Neural cell (in vitro differentiated cells): ENCODE measurements around the gene FCRL5. TPM values are rescaled to one million over a fixed set of nuclear protein-coding genes. Genes with fewer than 3 reads are reported as not detected.

Experiments used
- H2AFZ ChIP-seq: fragments of 200-600, 300-800 bp; sonication (generic), shearing (Covaris generic); 2 replicates; pipeline ENCODE4 v1.6.0; 2014; ENCODE audit warnings: low read depth, mild to moderate bottlenecking, antibody characterized with exemption, low read length, moderate library complexity
- H3F3A ChIP-seq: fragments of 200-600 bp; shearing (Covaris generic); 2 replicates; pipeline ENCODE4 v1.6.1; 2016; ENCODE audit warnings: mild to moderate bottlenecking, moderate library complexity, mixed read lengths, antibody characterized with exemption, low read length; ENCODE audit not compliant: insufficient read depth, poor library complexity, severe bottlenecking
- H3K27ac ChIP-seq: fragments of 200-600, 300-800 bp; sonication (generic), shearing (Covaris generic); 2 replicates; pipeline ENCODE4 v1.5.1; 2014; ENCODE audit warnings: mild to moderate bottlenecking, low read length, moderate library complexity
- H3K27me3 ChIP-seq: fragments of 300-800, 200-600 bp; sonication (generic), shearing (Covaris generic); 2 replicates; pipeline ENCODE4 v1.6.0; 2014; ENCODE audit warnings: mild to moderate bottlenecking, low read depth, low read length, moderate library complexity; ENCODE audit not compliant: insufficient read depth
- H3K36me3 ChIP-seq: fragments of 300-800, 200-600 bp; sonication (generic), shearing (Covaris generic); 2 replicates; pipeline ENCODE4 v1.5.1; 2014; ENCODE audit warnings: mild to moderate bottlenecking, antibody characterized with exemption, low read length, moderate library complexity; ENCODE audit not compliant: insufficient read depth
- H3K4me2 ChIP-seq: fragments of 300-800, 200-600 bp; sonication (generic), shearing (Covaris generic); 2 replicates; pipeline ENCODE4 v1.6.0; 2014; ENCODE audit warnings: mild to moderate bottlenecking, low read length
- H3K4me3 ChIP-seq: fragments of 300-800, 200-600 bp; sonication (generic), shearing (Covaris generic); 2 replicates; pipeline ENCODE4 v1.5.1; 2014; ENCODE audit warnings: mild to moderate bottlenecking, low read length, moderate library complexity
- H3K79me2 ChIP-seq: fragments of 200-600 bp; shearing (Covaris generic); replicated peaks from 2 replicates; pipeline ENCODE4 v1.6.0; 2014; ENCODE audit warnings: mild to moderate bottlenecking, low read length, moderate library complexity; ENCODE audit not compliant: insufficient read depth
- H3K9ac ChIP-seq: fragments of 300-800, 200-600 bp; sonication (generic), shearing (Covaris generic); 2 replicates; pipeline ENCODE4 v1.6.1; 2016; ENCODE audit warnings: mild to moderate bottlenecking, low read length, mixed read lengths
- H3K9me2 ChIP-seq: fragments of 200-600 bp; shearing (Covaris generic); 2 replicates; pipeline ENCODE4 v1.6.1; 2016; ENCODE audit warnings: mild to moderate bottlenecking, low read length, mixed read lengths; ENCODE audit not compliant: insufficient read depth
- H3K9me3 ChIP-seq: fragments of 200-600, 300-800 bp; sonication (generic), shearing (Covaris generic); 2 replicates; pipeline ENCODE4 v1.6.1; 2016; ENCODE audit warnings: mild to moderate bottlenecking, mixed run types, low read length, moderate library complexity, mixed read lengths
- H4K20me1 ChIP-seq: fragments of 200-600 bp; shearing (Covaris generic); 2 replicates; pipeline ENCODE4 v1.6.1; 2016; ENCODE audit warnings: mild to moderate bottlenecking, mixed run types; ENCODE audit not compliant: insufficient read depth
- CTCF ChIP-seq: fragments of 450-650 bp; IDR thresholded peaks from 2 replicates; pipeline ENCODE4 v1.5.1; 2014; ENCODE audit warnings: antibody characterized with exemption, mild to moderate bottlenecking, moderate library complexity; ENCODE audit not compliant: poor library complexity, severe bottlenecking
- EP300 ChIP-seq: fragments of 450-650 bp; conservative IDR thresholded peaks from 2 replicates; pipeline ENCODE4 v1.6.1; 2014; ENCODE audit warnings: antibody characterized with exemption, mild to moderate bottlenecking, moderate library complexity; ENCODE audit not compliant: poor library complexity, severe bottlenecking
- EZH2 ChIP-seq: fragments of 200-600, 300-800 bp; shearing (Covaris generic), sonication (generic); IDR thresholded peaks from 2 replicates; pipeline ENCODE4 v1.6.1; 2014; ENCODE audit warnings: antibody characterized with exemption, low read length, borderline replicate concordance, mild to moderate bottlenecking; ENCODE audit not compliant: insufficient read depth, poor library complexity, severe bottlenecking
- MXI1 ChIP-seq: fragments of 450-650 bp; conservative IDR thresholded peaks from 2 replicates; pipeline ENCODE4 v1.6.1; 2014; ENCODE audit warnings: antibody characterized with exemption, mild to moderate bottlenecking; ENCODE audit not compliant: poor library complexity, severe bottlenecking
- POLR2AphosphoS5 ChIP-seq: IDR thresholded peaks from 2 replicates; pipeline ENCODE4 v1.6.1; 2012
- RAD21 ChIP-seq: fragments of 450-650 bp; conservative IDR thresholded peaks from 2 replicates; pipeline ENCODE4 v1.6.1; 2014; ENCODE audit warnings: antibody characterized with exemption, mild to moderate bottlenecking, moderate library complexity
- SMC3 ChIP-seq: fragments of 450-650 bp; conservative IDR thresholded peaks from 2 replicates; pipeline ENCODE4 v1.6.1; 2014; ENCODE audit warnings: antibody characterized with exemption, mild to moderate bottlenecking, moderate library complexity; ENCODE audit not compliant: poor library complexity
- TAF1 ChIP-seq: IDR thresholded peaks from 2 replicates; pipeline ENCODE4 v1.6.1; 2012; ENCODE audit warnings: low read depth
- polyA plus RNA-seq: library from polyadenylated mRNA; depleted of rRNA; stranded (reverse); fragments of >200 nt; gene quantifications from 2 replicates; pipeline ENCODE4 v1.2.3, GENCODE V29; 2014
- TF ChIP-seq, protein P1 (sequence below): IDR thresholded peaks from 2 replicates; pipeline ENCODE4 v1.6.1; 2012; ENCODE audit warnings: borderline replicate concordance

FCRL5 gene
- polyA plus RNA-seq, 1 donor from 2014 or later = not detected

DNA sequence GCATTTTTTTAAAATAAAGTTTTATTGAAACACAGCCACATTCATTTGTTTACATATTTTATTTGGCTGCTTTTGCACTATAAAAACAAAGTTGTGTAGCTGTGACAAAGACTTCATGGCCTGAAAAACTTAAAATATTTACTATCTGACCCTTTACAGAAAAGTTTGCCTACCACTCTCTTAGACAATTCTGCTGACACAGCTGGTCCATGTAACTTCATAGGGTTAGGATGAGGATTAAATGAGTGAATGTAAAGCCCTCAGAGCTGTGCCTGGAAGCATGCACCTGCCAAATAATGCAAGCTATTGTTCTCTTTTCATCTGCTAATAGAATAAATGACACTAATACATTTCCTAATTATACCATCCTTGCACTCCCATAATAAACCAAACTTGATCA is 67.7 kb downstream of the FCRL5 start:
- no peaks in the 10 kb centered on the region for H3K9me2 ChIP-seq
- H3F3A ChIP-seq = no peaks in the 10 kb centered on the region
- no peak overlapping the region for H3K4me2 ChIP-seq
- TF ChIP-seq EP300 = no peak
- no peaks in the 10 kb centered on the region for H3K36me3 ChIP-seq
- H4K20me1 ChIP-seq = no peaks in the 10 kb centered on the region
- no peaks in the 10 kb centered on the region for H3K27me3 ChIP-seq
- H3K4me3 ChIP-seq = no peak overlapping the region
- no peaks in the 10 kb centered on the region for H3K79me2 ChIP-seq
- H3K27ac ChIP-seq = no peak overlapping the region
- H3K9me3 ChIP-seq = no peaks in the 10 kb centered on the region
- no peak overlapping the region for H3K9ac ChIP-seq
- no peak overlapping the region for H2AFZ ChIP-seq

DNA sequence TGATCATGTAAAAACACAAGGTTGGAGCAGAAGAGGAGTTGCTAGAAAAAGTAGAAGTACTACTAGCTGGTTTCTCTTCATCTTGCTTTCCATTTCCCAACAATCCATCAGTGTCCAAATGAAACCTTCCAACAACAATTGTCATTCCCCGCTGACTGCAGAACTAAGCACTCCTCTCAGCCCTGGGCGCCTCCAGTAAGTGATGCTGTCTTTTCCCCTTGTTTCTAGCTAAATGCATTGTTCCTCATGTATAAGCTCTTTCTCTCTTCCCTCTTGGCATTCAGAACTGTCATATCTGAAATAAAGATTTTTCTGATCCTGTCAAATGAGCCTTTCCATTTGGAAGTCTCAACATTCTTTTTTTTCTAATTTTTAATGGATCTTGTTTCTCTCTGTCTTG is 68.7 kb downstream of the FCRL5 start:
- Histone ChIP-seq H3K4me3 (no peak overlapping the region), H3K4me2 (no peak overlapping the region), H3K9me2 (no peaks in the 10 kb centered on the region), H3F3A (no peaks in the 10 kb centered on the region), H3K9ac (no peak overlapping the region), H3K27me3 (no peaks in the 10 kb centered on the region), H3K36me3 (no peaks in the 10 kb centered on the region), H2AFZ (no peak overlapping the region), H4K20me1 (no peaks in the 10 kb centered on the region), H3K9me3 (peaks cover under 1% of the 10 kb centered on the region), H3K79me2 (no peaks in the 10 kb centered on the region), H3K27ac (peak overlapping the region; percentile 54)
- TF ChIP-seq MXI1 = no peak
- peak; percentile 61 for TF ChIP-seq POLR2AphosphoS5
- TF ChIP-seq EP300 = peak; percentile 88
- no peak for TF ChIP-seq SMC3
- no peak for TF ChIP-seq TAF1
- no peak for TF ChIP-seq EZH2
- no peak for TF ChIP-seq CTCF
- TF ChIP-seq, protein P1, sequence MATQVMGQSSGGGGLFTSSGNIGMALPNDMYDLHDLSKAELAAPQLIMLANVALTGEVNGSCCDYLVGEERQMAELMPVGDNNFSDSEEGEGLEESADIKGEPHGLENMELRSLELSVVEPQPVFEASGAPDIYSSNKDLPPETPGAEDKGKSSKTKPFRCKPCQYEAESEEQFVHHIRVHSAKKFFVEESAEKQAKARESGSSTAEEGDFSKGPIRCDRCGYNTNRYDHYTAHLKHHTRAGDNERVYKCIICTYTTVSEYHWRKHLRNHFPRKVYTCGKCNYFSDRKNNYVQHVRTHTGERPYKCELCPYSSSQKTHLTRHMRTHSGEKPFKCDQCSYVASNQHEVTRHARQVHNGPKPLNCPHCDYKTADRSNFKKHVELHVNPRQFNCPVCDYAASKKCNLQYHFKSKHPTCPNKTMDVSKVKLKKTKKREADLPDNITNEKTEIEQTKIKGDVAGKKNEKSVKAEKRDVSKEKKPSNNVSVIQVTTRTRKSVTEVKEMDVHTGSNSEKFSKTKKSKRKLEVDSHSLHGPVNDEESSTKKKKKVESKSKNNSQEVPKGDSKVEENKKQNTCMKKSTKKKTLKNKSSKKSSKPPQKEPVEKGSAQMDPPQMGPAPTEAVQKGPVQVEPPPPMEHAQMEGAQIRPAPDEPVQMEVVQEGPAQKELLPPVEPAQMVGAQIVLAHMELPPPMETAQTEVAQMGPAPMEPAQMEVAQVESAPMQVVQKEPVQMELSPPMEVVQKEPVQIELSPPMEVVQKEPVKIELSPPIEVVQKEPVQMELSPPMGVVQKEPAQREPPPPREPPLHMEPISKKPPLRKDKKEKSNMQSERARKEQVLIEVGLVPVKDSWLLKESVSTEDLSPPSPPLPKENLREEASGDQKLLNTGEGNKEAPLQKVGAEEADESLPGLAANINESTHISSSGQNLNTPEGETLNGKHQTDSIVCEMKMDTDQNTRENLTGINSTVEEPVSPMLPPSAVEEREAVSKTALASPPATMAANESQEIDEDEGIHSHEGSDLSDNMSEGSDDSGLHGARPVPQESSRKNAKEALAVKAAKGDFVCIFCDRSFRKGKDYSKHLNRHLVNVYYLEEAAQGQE = peak; percentile 88
- no peak for TF ChIP-seq RAD21

GRCh38 chr1:157482717-157483116 is 69.6 kb downstream of the FCRL5 start:
- peaks cover 4% of the 10 kb centered on the region for H3K9me3 ChIP-seq
- no peak for TF ChIP-seq EZH2
- no peak for TF ChIP-seq SMC3
- no peak for TF ChIP-seq CTCF
- no peak for TF ChIP-seq EP300
- TF ChIP-seq, protein P1 = no peak
- no peak for TF ChIP-seq TAF1
- no peak for TF ChIP-seq MXI1
- no peak for TF ChIP-seq POLR2AphosphoS5
- no peak for TF ChIP-seq RAD21
- H3K4me3 ChIP-seq = no peak overlapping the region
- H3K27me3 ChIP-seq = no peaks in the 10 kb centered on the region
- no peaks in the 10 kb centered on the region for H3K9me2 ChIP-seq
- peak overlapping the region; percentile 54 for H3K27ac ChIP-seq
- no peaks in the 10 kb centered on the region for H4K20me1 ChIP-seq
- H3K36me3 ChIP-seq = no peaks in the 10 kb centered on the region
- no peak overlapping the region for H3K9ac ChIP-seq
- no peaks in the 10 kb centered on the region for H3K79me2 ChIP-seq
- H3K4me2 ChIP-seq = no peak overlapping the region
- H2AFZ ChIP-seq = no peak overlapping the region
- H3F3A ChIP-seq = no peaks in the 10 kb centered on the region
